GM19240 (cell line): ENCODE measurements around the gene EFR3B.

Experiments used
- DNase-seq: peaks from one replicate; pipeline ENCODE4 v3.0.0; 2011; ENCODE audit warnings: low spot score; ENCODE audit not compliant: insufficient read length

The EFR3B gene

DNA sequence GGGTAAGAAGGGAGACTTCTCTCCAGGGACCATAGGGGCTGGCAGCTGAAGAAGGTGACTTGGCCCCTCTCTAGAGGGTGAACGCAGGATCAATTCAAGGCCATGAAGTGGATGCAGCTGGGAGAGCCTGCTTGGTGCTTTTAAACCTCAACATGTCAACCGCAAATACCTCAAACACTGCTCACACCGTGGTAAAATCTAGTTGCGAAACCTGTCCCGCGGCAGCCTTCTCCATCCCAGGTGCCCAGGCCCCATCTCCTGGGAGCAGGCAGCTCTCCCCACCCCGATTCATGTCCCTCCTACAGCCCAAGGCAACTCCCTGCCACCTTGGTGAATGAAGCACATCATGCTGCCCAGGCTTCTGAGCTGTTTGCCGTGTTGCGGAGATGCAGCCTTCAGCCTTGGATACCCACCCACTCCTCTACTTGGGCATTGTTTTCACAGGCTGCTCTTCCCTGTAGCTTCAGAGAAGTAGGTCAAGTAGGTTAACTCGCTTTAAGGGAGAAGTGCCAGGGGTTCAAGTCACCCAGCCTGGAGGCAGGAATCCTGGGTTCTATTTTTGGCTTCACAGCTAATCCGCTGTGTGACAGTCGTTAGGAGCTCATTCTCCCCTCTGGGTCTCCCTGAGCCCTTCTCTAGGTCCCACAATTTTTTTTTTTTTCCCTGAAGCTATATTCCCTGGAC lies 6.2 kb upstream of the EFR3B start:
- no peak for DNase-seq

DNA sequence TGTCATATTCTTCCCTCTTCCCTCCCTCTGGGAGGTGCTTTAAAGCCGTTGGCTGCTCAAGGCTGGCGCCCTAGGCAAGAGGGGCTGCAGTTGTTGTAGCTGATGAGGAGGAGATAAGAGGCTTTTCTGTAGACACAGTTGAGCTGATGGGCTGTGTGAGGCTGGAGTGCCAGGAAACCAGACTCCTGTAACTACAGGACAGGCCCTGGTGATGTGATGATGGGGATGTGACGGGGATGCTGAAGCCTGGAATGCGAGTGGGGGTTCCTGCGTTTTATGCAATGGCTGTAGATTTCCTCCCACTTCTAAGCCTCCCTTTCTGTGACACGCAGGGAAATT lies 5.7 kb upstream of the EFR3B start:
- no peak for DNase-seq

- no peak for DNase-seq
These were observed 2.8 kb upstream of the EFR3B start for GRCh38 chr2:25039126-25039525.

DNA sequence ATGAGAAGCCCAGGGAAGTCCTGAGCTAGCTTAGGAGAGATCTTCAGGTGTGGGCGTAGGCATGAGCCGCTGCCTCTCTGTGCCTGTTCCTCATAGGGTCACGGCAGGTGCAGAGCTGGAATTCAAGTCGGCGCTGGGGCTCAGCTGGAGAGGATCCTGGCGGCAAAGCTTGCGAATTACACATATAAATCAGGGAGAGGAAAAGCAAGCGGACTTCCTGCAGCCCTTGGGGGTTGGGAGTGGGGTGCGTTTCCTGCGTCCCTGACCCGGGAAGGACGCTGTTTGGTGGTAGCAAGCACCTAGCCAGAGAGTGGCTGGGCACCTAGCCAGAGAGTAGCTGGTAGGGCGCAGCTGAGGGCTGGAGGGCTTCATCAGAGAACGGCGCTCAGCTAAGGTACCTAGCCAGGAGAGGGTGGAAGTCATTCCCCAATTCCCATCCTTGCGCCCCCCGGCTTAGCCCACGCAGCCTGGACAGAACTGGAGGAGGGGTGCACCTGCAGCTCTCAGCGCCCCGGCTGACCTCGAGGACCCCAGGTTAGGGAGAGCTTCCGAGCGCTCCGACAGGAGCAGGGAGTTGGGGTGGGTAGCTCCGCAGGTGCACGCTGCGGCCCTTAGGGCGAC lies 459 bp upstream of the EFR3B start:
- no peak for DNase-seq

DNA sequence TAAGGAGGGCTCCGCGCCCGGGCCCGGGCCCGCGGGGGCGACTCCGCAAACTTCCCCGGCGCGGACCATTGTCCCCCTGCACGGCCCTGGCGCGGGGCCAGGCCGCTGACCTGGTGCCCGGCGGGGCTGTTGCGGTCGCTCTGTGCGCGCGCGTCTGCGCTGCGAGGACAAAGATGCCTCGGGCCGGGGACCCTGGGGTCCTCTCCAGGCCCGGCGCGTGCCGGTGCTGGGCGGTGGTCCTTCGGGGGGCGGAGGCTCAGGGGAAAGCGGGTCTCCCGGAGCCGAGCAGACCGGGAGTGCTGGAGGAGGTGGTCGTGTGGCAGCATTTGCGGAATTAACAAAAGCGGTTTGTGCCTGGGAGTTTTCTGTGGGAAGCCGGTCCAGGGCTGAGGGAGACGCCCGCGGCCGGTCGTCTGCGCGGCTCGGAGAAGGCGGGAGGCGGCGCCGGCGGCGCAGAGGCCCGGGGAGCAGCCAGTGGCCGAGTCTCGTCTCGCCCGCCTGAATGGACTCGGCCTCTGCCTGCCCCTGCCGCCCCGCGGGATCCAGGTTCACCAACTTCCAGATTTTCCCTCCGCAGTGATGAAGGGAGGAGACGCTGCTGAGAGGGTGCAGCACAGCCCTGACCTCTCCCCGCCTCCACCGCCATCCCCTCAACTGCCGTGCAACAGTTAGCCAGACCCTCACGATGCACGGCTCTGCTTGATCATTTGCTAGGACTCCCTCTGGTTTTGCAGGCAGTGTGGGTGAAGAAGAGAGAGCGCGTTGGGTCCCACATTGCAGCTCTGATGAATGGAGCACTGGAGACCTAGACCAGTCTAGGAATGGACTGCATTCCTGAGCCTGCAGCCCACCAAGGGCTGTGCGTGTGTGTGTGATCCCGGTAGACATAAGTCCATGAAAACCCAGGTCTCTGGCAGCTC lies 705 bp downstream of the EFR3B start:
- no peak for DNase-seq

DNA sequence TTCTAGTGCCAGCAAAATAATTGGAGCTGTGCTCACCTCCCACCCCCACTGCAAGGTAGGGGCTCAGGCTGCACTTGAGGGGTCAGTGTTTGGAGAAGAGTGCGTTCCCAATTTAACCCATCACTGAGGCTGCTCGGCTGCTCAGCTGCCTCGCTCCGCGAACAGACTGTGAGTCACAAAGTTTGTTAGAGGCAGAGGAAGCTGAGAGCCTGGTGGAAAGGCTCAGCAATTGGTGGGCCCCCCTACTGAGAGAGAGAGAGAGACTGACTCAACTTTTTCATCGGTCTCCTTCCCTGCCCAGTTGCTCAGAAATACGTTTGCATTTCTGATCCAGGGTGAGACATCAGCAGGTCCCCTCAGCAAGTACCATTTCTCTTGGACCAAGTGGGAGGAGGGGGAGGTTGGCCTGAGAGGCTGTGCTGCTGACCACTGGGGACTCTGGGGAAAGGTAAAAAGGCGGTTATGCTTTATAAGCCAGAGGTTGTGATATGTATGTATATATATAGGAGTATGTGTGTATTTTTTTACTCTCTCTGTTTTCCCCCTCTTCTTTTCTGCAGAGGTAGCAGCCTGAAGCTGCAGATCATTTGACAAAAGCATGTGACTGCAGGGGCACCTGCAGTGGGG lies 1.5 kb downstream of the EFR3B start:
- DNase-seq, result no peak

- DNase-seq, result no peak
These were observed 2.1 kb downstream of the EFR3B start for GRCh38 chr2:25044011-25044410.

GRCh38 chr2:25044990-25045389 lies 3.1 kb downstream of the EFR3B start:
- DNase-seq, result no peak

GRCh38 chr2:25049422-25049821 lies 7.5 kb downstream of the EFR3B start:
- DNase-seq, result no peak

- DNase-seq, result no peak
These were observed 8.3 kb downstream of the EFR3B start for GRCh38 chr2:25050128-25050527.

DNA sequence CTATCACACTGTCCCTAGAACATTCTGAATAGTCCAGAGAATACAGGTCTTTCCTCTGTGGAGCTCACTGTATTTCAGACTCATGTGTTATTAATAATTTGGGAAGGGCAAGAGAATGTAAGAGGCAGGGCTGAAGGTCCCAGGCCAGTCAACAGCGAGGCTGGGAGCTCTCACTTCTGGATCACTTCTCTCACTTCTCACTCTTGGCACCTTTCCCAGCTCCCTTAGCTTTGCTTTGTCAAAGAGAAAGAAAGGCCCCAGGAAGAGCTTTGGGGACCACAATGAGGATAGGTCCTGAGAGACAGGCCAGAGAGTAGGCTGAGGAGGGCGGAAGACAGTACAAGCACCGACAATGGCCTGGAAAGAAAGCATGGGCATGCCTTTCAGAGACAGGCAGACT lies 11.2 kb downstream of the EFR3B start:
- no peak for DNase-seq

GRCh38 chr2:25054720-25055119 lies 12.8 kb downstream of the EFR3B start:
- no peak for DNase-seq

DNA sequence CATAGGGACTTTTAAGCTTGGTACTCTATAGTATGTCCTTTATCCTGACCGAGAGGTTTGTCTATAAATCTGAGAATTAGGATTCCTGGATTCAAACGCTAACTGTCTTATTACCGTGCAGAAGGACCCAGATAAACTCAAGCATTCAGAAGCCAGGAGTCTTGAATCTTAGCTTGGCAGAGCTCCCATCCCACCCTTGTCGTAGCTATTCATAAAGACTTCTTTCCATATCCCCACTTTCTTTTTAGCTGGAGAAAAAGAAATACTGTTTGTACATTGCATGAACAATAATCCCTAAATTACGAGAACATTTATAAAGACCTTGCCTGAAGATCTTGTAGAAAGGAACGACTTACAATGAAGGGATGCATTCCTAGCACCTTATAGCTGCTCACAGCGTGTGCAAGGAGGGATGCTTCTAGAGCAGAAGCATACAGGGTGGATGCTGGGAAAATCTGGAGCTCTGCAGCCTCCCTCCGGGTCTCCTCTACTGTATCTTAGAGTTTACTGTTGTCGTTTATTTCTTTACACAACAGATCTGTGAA lies 13.6 kb downstream of the EFR3B start:
- DNase-seq, result no peak

DNA sequence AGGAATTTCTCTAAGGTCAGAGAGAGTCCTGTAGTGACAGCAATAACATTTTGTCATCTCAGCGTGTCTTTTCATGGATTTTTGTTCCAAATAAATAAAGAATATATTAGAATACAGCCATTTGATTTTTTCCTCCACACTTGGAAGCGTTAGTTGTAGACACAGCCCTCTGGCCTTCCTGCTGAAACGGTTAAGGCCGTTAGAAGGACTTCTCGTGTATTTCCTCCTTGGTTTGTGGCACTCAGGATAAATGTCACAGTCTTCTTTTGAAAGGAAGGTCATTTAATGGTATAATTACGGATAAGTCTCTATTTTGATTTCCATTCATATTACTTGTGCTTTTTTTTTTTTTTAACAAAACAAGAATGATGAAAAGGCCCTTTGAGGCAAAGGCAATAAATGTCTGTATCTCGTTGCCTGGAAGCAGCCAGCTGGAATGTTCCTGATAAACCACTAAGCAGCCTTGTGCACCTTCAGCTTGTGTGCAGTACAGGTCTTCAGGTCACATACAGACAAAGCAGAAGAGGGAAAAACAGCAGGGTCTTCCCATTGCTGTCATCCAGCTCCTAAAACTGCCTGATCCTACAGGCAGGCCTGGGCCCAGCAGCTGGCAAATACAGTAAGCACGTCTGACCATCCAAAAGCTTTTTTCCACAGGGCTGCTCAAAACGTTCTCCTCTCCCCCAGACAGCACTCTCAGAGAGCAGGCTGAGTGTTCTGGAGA lies 14.4 kb downstream of the EFR3B start:
- DNase-seq, result no peak

DNA sequence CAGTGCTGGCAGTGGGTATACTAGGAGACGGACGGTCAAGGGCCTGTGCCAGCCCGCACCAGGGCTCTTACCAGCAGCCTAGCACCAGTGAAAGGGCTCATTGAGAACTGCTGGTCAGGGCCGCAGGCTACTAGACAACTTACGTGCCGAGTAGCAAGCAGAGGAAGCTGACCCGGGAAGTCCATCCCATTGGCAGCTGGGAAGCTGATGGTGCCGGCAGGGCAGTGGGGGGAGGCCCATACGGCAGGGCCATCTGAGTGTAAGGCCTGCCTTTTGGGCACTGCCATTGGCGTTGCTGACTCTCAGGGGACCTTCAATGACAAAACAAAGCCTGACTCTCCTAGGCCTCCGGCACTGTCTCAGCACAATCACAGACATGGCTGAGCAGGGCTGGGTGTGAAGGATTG lies 20.6 kb downstream of the EFR3B start:
- DNase-seq, result no peak

GRCh38 chr2:25063876-25064660 lies 22.2 kb downstream of the EFR3B start:
- no peak for DNase-seq

DNA sequence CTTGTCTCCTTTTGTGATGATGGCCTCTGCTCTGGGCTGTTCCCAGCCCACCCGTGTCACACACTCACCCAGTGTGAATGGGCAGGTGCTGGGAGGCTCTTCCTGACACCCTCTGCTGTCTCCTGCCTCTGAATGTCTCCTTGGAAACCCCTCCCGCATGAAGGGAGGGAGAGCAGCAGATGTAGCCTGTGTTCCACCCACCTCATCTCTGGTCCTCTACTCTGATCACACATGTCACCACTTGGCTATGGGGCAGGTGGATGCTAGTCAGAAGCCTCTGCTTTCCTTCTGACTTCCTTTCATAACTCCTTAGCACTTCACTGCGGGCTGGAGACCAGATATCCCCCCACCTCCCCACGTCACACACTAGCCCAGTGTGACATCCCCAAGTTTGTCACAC lies 23.9 kb downstream of the EFR3B start:
- DNase-seq, result no peak

DNA sequence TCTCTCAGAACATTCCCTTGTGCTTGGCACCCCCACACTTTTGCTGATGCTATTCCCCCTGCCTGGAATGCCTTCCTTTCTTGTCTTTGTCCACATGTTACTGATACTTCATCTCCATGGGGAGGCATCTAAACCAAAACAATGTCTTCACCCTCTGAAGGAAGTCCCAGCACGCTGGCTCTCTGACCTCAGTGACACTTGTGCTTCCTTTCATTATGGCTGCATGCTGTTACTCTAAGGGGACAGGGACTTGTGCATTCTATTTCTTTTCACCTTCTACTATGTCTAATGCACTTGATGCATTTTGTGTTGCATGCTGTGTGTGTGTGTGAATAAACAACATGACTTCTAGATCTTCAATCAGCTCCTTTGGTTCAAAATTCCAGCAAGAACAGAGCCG lies 24.6 kb downstream of the EFR3B start:
- no peak for DNase-seq

GRCh38 chr2:25068217-25068616 lies 26.3 kb downstream of the EFR3B start:
- no peak for DNase-seq

DNA sequence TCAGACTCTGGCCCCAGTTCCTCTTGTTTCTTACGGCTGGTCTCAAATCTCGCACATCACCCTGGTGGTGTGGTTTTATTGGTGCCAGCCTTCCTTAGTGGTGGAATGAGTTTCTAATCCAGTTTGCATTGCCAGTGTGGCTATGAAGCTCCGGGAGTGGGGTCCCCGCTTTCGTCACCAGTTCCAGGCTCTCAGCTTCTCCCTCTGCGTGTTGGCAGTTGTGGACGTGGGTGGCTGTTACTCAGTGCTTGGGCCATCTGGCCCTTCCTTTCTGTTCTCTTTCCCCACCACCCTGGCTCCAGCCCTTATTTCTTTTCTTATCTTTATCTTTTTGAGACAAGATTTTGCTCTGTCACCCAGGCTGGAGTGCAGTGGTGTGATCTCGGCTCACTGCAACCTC lies 30.1 kb downstream of the EFR3B start:
- DNase-seq, result no peak
